Astrocyte (in vitro differentiated cells and primary cell): ENCODE data around the gene DUS3L.

ENCODE experiments used
- CTCF ChIP-seq: IDR thresholded peaks from 2 replicates; pipeline ENCODE4 v1.5.1; 2011; ENCODE audit warnings: low read depth, mild to moderate bottlenecking, inconsistent platforms, low read length, moderate library complexity; ENCODE audit not compliant: insufficient read depth
- EZH2 ChIP-seq: IDR thresholded peaks from 2 replicates; pipeline ENCODE4 v1.6.1; 2012; ENCODE audit warnings: mild to moderate bottlenecking, low read length, inconsistent platforms; ENCODE audit not compliant: insufficient read depth

GRCh38 chr19:5762608-5763217 lies 28.2 kb downstream of the DUS3L start:
- TF ChIP-seq CTCF, result no peak
- no peak for TF ChIP-seq EZH2
